ENCODE measurements around the gene P4HA1. TPM values are rescaled to one million over a fixed set of nuclear protein-coding genes. Genes with fewer than 3 reads are reported as not detected.

Gene P4HA1
- total RNA-seq, 1 experiment from 2014 or later: 58.5 TPM

DNA sequence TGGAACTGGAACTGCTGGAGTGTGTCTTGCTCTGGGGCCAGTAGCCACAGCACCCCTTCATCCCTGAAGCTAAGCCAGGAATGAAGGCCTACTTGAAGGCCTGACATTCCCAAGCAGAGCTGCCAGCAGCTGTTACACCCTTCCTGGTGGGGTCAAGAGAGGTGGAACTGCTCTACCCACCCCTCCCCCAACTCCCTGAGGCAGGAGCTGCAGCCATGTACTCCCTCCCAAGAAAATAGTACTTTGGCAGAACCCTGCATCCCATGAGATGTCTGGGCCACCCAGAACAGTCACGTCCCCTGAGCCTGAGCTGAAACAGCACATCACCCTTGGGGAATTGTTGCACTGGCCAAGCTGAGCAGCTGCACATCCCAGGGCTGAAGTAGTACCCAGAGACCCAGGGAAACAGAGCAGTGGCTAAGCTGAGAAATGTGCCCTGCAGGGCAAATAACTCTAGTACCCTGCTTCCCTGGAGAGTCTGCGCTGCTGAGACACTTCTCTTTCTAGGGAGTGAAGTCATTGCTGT, 78.6 kb downstream of the P4HA1 start:
- Histone ChIP-seq H3K4me1 (ENCODE audit: control insufficient read depth, insufficient read depth, low read length) (no peaks in the 10 kb centered on the region), H3K36me3 (ENCODE audit: control insufficient read depth, insufficient read depth, low read length) (peaks cover 10% of the 10 kb centered on the region), H3K9me3 (ENCODE audit: control insufficient read depth, insufficient read depth, low read depth, low read length) (no peaks in the 10 kb centered on the region), H3K27ac (ENCODE audit: low read length) (no peak overlapping the region), H3K4me3 (ENCODE audit: low read depth in 2 of 2, low read length in 2 of 2) (no peak overlapping the region), H3K27me3 (ENCODE audit: control insufficient read depth, insufficient read depth, low read length) (no peaks in the 10 kb centered on the region)
- no TSS peak for BruUV-seq (replicated peaks)
- DNase-seq (ENCODE audit: low read depth, low spot score) (no peak), ATAC-seq (no peak)
- POLR2A ChIA-PET: interaction anchor here (0.6 kb wide), 1 partner anchor 75 kb away, joined by 3 read pairs; no protein-coding TSS in a partner anchor
- in situ Hi-C loops (cut with HindIII; ENCODE audit: low pct_unique_long_range_greater_than_20kb, low sequenced_read_pairs): no loop called here
- TF ChIP-seq POLR2AphosphoS5 (IDR thresholded peaks at IDR 0.05; ENCODE audit: low read depth, low read length) (no peak), TCF7L2 (IDR thresholded peaks at IDR 0.05; ENCODE audit: low read depth, low read length) (no peak), SIN3A (IDR thresholded peaks at IDR 0.05; ENCODE audit: borderline replicate concordance, insufficient read depth, low read depth, low read length) (no peak)
- TF ChIP-seq, protein P1, sequence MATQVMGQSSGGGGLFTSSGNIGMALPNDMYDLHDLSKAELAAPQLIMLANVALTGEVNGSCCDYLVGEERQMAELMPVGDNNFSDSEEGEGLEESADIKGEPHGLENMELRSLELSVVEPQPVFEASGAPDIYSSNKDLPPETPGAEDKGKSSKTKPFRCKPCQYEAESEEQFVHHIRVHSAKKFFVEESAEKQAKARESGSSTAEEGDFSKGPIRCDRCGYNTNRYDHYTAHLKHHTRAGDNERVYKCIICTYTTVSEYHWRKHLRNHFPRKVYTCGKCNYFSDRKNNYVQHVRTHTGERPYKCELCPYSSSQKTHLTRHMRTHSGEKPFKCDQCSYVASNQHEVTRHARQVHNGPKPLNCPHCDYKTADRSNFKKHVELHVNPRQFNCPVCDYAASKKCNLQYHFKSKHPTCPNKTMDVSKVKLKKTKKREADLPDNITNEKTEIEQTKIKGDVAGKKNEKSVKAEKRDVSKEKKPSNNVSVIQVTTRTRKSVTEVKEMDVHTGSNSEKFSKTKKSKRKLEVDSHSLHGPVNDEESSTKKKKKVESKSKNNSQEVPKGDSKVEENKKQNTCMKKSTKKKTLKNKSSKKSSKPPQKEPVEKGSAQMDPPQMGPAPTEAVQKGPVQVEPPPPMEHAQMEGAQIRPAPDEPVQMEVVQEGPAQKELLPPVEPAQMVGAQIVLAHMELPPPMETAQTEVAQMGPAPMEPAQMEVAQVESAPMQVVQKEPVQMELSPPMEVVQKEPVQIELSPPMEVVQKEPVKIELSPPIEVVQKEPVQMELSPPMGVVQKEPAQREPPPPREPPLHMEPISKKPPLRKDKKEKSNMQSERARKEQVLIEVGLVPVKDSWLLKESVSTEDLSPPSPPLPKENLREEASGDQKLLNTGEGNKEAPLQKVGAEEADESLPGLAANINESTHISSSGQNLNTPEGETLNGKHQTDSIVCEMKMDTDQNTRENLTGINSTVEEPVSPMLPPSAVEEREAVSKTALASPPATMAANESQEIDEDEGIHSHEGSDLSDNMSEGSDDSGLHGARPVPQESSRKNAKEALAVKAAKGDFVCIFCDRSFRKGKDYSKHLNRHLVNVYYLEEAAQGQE (IDR thresholded peaks at IDR 0.05; ENCODE audit: insufficient read depth in 1 of 2, low read depth in 2 of 2, low read length in 1 of 2): no peak
- TF ChIP-seq, protein P2, sequence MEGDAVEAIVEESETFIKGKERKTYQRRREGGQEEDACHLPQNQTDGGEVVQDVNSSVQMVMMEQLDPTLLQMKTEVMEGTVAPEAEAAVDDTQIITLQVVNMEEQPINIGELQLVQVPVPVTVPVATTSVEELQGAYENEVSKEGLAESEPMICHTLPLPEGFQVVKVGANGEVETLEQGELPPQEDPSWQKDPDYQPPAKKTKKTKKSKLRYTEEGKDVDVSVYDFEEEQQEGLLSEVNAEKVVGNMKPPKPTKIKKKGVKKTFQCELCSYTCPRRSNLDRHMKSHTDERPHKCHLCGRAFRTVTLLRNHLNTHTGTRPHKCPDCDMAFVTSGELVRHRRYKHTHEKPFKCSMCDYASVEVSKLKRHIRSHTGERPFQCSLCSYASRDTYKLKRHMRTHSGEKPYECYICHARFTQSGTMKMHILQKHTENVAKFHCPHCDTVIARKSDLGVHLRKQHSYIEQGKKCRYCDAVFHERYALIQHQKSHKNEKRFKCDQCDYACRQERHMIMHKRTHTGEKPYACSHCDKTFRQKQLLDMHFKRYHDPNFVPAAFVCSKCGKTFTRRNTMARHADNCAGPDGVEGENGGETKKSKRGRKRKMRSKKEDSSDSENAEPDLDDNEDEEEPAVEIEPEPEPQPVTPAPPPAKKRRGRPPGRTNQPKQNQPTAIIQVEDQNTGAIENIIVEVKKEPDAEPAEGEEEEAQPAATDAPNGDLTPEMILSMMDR (IDR thresholded peaks at IDR 0.05): no peak
- intact Hi-C loops (cut with micrococcal nuclease; ENCODE audit: unreplicated experiment): no loop called here
- CTCF ChIA-PET: no interaction called here

DNA sequence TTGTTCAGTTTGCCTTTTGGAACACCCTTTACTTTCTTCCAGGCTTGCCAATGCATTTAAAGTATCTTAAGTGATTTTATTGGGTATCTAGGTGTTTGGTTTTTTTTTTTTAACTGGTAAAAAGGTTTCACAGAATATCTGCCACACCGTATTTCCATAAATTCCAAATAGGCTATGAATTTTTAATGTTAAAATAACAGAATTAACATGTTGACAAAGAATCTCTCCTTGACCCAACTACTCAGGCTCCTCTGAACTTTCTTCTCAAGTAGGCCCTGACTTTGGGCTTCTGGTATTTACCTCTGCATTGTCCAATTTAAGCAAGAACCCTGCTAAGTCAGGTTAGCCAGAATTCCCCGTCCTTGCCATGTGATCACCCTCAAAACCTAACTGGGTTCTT, 80.9 kb downstream of the P4HA1 start:
- no peak for ATAC-seq
- TF ChIP-seq TCF7L2 (IDR thresholded peaks at IDR 0.05; ENCODE audit: low read depth, low read length) (no peak), SIN3A (IDR thresholded peaks at IDR 0.05; ENCODE audit: borderline replicate concordance, insufficient read depth, low read depth, low read length) (no peak), POLR2AphosphoS5 (IDR thresholded peaks at IDR 0.05; ENCODE audit: low read depth, low read length) (no peak)
- TF ChIP-seq, protein P2 (IDR thresholded peaks at IDR 0.05): no peak
- TF ChIP-seq, protein P1 (IDR thresholded peaks at IDR 0.05; ENCODE audit: insufficient read depth in 1 of 2, low read depth in 2 of 2, low read length in 1 of 2): no peak
- Histone ChIP-seq H3K27me3 (ENCODE audit: control insufficient read depth, insufficient read depth, low read length) (no peaks in the 10 kb centered on the region), H3K4me3 (ENCODE audit: low read depth in 2 of 2, low read length in 2 of 2) (no peak overlapping the region), H3K36me3 (ENCODE audit: control insufficient read depth, insufficient read depth, low read length) (peaks cover 25% of the 10 kb centered on the region), H3K9me3 (ENCODE audit: control insufficient read depth, insufficient read depth, low read depth, low read length) (no peaks in the 10 kb centered on the region), H3K27ac (ENCODE audit: low read length) (no peak overlapping the region), H3K4me1 (ENCODE audit: control insufficient read depth, insufficient read depth, low read length) (no peaks in the 10 kb centered on the region)
- in situ Hi-C loops (cut with HindIII; ENCODE audit: low pct_unique_long_range_greater_than_20kb, low sequenced_read_pairs) (no loop called here), intact Hi-C loops (cut with micrococcal nuclease; ENCODE audit: unreplicated experiment) (no loop called here)
- BruUV-seq (replicated peaks): no TSS peak
- no peak for DNase-seq (ENCODE audit: low read depth, low spot score)
- ChIA-PET CTCF (no interaction called here), POLR2A (no interaction called here)
